ENCODE data around the gene DOCK11. TPM values are rescaled to one million over a fixed set of nuclear protein-coding genes. Genes with fewer than 3 reads are reported as not detected.
A peak's percentile ranks its signal among the peaks of the same experiment; 100 is the strongest.

Gene DOCK11
- total and polyA plus RNA-seq, 2 of the 4 experiments (the other 2 are of a cell fraction): 3.9 to 13.1 TPM

DNA sequence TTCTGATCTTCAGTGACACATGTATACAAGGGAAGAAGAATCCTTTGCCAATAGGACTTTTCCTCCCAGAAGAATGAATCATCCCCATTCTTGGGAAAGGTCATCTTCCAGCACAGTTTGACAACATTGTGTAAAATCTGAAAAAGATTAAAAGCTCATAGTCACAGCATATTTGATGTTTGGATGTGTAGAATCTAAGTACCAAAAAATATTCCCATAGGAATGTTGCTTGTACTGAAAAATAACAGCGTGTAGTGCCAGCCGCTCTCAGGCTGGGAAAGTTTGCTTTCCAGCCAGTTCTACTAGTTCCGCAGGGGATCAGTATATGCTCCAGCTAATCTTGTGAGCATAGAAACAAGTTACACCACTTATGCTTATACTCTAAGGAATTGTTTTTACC, 157.1 kb downstream of the DOCK11 start:
- H4K91ac ChIP-seq (ENCODE audit: insufficient read depth, low read depth, low read length): no peak overlapping the region
- H3K14ac ChIP-seq (replicated peaks; ENCODE audit: low read depth, low read length): no peak overlapping the region
- BruUV-seq (replicated peaks): no TSS peak
- intact Hi-C loops (cut with micrococcal nuclease) (no loop called here), dilution Hi-C loops (cut with HindIII; ENCODE audit: low sequenced_read_pairs, unreplicated experiment) (no loop called here), in situ Hi-C loops (cut with MboI; ENCODE audit: low sequenced_read_pairs) (no loop called here)
- peak; percentile 58 for DNase-seq
- H3K27me3 ChIP-seq (ENCODE audit: control insufficient read depth, insufficient read depth, low read length): no peaks in the 10 kb centered on the region
- H3K4me3 ChIP-seq (ENCODE audit: insufficient read depth, low read depth, low read length): no peak overlapping the region
- WGBS, 2 experiments (ENCODE audit: extremely low coverage in 2 of 2, insufficient read length in 1 of 2): no CpG with 5 or more reads among the region's 3 CpGs
- POLR2A ChIA-PET (ENCODE audit: unreplicated experiment): no interaction called here
- H3K27ac ChIP-seq (ENCODE audit: insufficient read depth, low read length): no peak overlapping the region
- no peak overlapping the region for H3K56ac ChIP-seq (ENCODE audit: extremely low read depth, insufficient read depth, low read length)
- ATAC-seq (ENCODE audit: low read depth): peak; percentile 24; the same call in 1 of the 2 replicates
- no peak overlapping the region for H2BK120ac ChIP-seq (ENCODE audit: low read depth, low read length)
- H3K18ac ChIP-seq (ENCODE audit: low read depth, low read length): no peak overlapping the region
- no peak overlapping the region for H4K8ac ChIP-seq (ENCODE audit: low read depth in 2 of 2, low read length in 2 of 2)
- CTCF ChIA-PET: no interaction called here
- no peaks in the 10 kb centered on the region for H3K36me3 ChIP-seq (ENCODE audit: control insufficient read depth, insufficient read depth, low read length)
- TF ChIP-seq MXI1 (IDR thresholded peaks at IDR 0.05; ENCODE audit: borderline replicate concordance, low read depth, low read length) (no peak), RAD21 (IDR thresholded peaks at IDR 0.05; ENCODE audit: low read length) (no peak), CHD1 (IDR thresholded peaks at IDR 0.05; ENCODE audit: low read depth, low read length) (no peak), MAZ (IDR thresholded peaks at IDR 0.05; ENCODE audit: borderline replicate concordance, low read depth, low read length) (no peak), CEBPB (IDR thresholded peaks at IDR 0.05; ENCODE audit: low read depth, low read length) (no peak), MAFK (IDR thresholded peaks at IDR 0.05; ENCODE audit: low read depth, low read length) (no peak)
- TF ChIP-seq, protein P1, sequence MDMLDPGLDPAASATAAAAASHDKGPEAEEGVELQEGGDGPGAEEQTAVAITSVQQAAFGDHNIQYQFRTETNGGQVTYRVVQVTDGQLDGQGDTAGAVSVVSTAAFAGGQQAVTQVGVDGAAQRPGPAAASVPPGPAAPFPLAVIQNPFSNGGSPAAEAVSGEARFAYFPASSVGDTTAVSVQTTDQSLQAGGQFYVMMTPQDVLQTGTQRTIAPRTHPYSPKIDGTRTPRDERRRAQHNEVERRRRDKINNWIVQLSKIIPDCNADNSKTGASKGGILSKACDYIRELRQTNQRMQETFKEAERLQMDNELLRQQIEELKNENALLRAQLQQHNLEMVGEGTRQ (IDR thresholded peaks at IDR 0.05; ENCODE audit: low read depth, low read length): no peak
- no peak overlapping the region for H4K5ac ChIP-seq (ENCODE audit: low read depth, low read length)
- H3K79me1 ChIP-seq (ENCODE audit: low read depth in 1 of 2, low read length in 2 of 2): no peaks in the 10 kb centered on the region
- no peak overlapping the region for H3K4me2 ChIP-seq (ENCODE audit: low read depth, low read length)
- H2BK5ac ChIP-seq (ENCODE audit: low read depth, low read length, poor library complexity, severe bottlenecking): no peak overlapping the region
- H3K4ac ChIP-seq (ENCODE audit: low read depth, low read length): no peak overlapping the region
- H3K9me1 ChIP-seq (ENCODE audit: insufficient read depth, low read length): no peaks in the 10 kb centered on the region
- H3K23ac ChIP-seq (ENCODE audit: low read depth, low read length): no peak overlapping the region
- H3K9ac ChIP-seq (ENCODE audit: low read depth, low read length): no peak overlapping the region
- no peak overlapping the region for H2BK15ac ChIP-seq (ENCODE audit: low read depth, low read length)
- H2BK20ac ChIP-seq (ENCODE audit: low read depth, low read length): no peak overlapping the region
- no peak overlapping the region for H2AFZ ChIP-seq (replicated peaks; ENCODE audit: low read length, poor library complexity)
- H4K20me1 ChIP-seq (ENCODE audit: insufficient read depth, low read length): no peaks in the 10 kb centered on the region
- H3K4me1 ChIP-seq (ENCODE audit: control insufficient read depth, insufficient read depth, low read length): no peaks in the 10 kb centered on the region
- no peaks in the 10 kb centered on the region for H3K9me3 ChIP-seq (ENCODE audit: control insufficient read depth, insufficient read depth, low read length)
- H2AK5ac ChIP-seq (ENCODE audit: low read depth, low read length): no peak overlapping the region
- H2AK9ac ChIP-seq (replicated peaks; ENCODE audit: low read depth, low read length, poor library complexity): no peak overlapping the region
